HG02943 (cell line): ENCODE data around the gene FBXL20.

Experiments used
- ATAC-seq: cut with Tn5 transposase; IDR thresholded peaks from one replicate; pipeline ENCODE4 v1.9.1; 2021; ENCODE audit warnings: mild to moderate bottlenecking, low read depth, moderate library complexity; ENCODE audit not compliant: unreplicated experiment

Gene FBXL20

DNA sequence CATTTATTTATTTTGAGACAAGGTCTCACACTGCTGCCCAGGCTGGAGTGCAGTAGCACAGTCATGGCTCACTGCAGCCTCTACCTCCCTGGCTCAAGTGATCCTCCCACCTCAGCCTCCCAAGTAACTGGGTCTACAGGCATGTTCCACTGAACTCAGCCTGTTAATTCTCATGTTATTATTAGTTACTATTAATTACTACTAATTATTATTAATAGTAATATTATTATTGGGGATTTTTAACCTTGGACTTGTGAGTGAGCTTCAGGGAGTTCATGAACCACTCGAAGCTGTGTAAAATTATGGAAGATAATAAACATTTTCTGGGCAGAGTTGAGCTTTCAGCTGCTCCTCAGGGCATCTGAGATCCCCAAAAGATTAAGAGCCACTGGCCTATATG is 171.1 kb downstream of the FBXL20 start:
- no peak for ATAC-seq

DNA sequence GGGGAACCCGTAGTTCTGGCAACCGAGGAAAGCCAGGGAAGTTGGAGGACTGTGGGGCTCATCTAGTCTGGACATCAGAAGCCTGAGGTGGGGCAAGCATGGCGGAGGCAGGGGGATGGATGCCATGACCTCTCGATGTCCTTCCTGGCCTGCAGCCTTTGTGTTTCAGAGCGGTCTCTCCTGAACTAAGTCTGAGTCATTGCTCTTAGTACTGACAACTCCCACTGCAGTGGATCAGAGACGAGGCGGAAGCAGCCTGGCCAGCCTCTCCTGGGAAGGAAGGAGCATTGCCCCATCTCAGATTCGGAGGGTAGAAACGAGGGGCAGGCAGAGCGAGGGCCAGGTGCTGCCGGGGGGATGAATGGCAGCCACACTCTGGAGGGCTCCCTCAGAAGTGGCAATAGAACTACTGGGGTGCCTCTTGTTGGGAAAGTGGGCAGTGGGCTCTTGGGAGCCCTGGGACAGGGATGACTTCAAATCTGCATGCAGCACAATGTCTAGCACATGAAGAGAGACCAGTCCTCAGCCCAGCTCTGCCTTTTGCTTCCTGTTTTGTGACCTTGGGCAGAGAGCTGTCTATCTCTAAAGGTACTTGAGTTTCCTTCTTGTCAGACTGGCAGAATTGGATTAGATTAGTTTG is 172.0 kb downstream of the FBXL20 start:
- ATAC-seq, result no peak

DNA sequence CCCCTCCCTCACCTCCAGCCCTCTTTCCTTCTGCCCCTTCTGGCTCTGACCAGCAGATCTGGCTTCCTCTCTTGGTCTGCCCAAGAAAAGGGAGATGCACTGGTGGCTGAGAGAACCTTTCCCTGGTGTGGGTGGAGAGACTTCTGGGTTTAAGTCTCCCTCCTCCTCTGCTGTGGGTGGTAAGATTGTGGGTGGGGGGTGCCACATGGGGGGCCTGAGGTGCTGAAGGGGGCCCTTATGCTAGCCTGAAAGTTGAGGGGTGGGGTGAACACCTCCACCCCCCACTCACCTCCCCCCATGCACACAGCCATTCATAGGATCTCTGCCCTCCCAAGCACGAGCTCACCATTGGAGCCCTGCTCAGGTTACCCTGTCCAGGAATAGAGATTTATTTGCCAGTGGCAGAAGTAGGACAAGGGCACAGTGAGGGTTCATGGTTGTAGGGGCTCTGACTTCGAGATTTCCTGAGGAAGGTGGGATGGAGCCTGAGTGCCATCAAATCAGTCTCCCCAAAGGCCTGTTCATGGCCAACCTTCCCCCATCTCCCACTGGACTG is 174.0 kb downstream of the FBXL20 start:
- ATAC-seq, result no peak

DNA sequence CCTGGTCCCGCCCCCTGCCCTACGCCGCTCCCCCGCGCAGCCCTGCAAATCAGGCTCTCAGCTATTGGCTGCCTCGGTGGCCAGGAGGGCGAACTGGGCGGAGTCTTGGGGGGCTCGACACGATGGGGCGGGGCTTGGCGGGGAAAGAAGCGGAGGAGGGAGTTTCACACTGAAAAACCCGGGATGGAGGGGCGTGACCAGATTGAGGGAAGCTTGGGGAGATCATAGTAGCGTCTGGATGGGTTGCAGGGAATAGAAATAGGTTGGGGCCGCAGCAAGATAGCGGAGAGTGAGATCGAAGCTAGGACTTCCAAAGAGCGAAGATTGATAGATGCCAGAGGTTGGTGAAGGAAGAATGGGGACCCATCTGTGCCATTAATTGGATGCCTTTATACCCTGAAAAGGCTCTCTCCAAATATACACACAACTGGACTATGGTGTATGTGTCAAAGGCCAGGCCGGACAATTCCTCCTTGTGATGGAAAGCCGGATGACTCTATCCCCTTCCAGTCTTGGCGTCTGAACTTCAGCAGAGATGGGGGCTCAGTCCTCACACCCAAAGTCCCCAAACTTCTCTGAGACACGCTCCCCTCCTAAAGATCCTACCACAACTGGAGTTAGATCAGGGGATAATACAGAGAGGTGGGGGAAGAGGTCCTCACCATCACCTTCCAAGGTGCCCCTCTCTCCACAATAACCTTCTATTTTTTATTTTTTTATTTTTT is 175.3 kb downstream of the FBXL20 start:
- ATAC-seq, result no peak

DNA sequence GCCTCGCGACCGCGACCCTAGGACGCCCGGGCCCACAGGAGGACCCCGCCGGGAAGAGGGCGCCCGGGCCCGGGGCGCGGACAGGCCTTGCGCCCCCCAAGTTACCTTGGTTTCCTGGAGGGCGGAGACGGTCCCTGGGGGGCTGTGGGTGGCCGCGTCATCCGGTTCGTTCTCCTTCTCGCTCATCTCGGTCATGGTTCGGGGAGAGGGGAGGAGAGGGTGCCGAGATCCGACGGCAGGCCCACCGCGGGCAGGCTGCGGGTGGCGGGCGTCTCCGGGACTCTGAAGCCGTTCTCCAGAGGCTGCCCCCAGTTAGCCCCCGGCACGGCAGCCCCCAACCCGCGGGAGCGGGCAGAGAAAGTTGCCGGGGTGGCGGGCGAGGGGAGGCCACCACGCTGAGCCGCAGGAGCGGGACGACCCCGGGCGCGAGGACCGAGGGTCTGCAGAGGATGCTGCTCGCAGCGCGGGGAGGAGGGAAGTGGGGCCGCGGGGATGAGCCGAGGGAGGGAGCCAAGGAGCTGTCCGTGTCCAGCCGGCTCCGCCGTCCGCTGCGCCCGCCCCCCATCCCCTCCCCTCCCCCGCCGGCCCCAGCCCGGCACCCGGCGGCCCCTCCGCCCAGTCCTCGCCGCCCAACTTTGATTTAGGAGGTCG is 176.0 kb downstream of the FBXL20 start, which contains the start of gene STAC2:
TSS of gene STAC2 (minus strand) at position 638 of the 651 bp plus-strand sequence. CDS start at position 195, 443 bp downstream.
- no peak for ATAC-seq

DNA sequence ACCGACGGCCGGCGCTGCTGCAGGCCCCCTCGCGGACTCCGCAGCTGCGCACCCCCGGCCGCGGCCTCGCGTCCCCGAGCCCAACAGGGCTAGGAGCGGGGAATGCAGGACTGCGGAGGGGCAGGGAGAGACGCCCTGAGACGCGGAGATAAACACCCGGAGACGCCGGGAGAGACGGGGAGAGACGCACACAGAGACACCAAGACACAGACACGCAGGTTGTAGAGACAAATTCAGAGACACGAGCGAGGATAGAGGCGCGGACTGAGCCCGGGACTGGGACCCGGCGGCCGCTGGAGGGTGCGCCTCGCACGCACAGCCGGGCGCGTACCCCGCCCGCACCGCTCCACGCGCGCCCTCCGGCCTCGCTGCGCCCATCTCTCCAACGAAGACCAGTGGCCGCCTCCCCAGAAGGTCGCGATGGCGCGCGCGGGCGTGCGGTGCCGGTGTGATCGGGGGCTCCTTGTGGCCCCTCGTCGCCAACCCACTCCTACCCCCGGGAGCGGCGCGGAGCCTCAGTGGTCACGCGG is 176.6 kb downstream of the FBXL20 start:
- ATAC-seq, result no peak

DNA sequence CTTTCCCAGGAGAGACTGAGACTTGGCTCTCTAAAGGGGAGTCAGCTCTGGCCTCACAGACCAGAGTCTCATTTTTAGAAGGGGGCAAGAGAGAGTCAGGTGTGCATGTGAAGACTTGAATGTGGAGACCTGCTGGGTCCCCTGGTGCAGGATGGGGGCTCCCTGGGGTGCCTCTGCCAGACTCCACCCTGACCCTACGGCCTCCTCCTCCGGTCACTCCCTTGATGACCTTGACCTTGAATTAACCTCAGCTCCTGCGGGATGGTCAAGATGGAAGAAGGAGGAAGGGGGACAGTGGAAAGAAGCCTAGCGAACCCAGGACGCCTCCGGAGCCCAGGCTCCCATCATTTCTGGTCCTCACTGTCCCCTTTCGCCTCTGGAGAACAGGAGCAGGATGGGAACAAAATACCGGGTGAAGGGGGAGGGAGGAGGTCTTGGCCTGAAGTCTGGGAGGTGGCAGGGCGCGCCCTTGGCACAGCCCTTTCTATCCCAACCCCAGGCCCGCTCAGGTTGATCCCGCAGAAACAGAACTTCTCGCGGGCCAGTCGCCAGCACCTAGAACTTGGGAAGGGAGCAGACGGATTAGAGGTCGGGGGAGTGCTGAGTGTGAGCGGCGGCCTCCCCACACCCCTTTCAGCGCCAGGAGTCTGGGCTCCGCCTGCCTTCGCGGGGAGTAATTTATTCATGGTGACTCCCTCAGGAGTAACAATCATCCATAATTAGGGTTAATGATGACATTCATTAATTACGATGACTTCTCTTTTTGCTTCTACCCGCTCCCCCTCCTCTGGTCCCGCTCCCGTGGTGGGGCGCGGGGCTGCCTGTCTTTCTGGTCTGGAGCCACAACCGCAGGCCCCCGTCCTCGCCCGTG is 177.3 kb downstream of the FBXL20 start:
- ATAC-seq, result no peak

DNA sequence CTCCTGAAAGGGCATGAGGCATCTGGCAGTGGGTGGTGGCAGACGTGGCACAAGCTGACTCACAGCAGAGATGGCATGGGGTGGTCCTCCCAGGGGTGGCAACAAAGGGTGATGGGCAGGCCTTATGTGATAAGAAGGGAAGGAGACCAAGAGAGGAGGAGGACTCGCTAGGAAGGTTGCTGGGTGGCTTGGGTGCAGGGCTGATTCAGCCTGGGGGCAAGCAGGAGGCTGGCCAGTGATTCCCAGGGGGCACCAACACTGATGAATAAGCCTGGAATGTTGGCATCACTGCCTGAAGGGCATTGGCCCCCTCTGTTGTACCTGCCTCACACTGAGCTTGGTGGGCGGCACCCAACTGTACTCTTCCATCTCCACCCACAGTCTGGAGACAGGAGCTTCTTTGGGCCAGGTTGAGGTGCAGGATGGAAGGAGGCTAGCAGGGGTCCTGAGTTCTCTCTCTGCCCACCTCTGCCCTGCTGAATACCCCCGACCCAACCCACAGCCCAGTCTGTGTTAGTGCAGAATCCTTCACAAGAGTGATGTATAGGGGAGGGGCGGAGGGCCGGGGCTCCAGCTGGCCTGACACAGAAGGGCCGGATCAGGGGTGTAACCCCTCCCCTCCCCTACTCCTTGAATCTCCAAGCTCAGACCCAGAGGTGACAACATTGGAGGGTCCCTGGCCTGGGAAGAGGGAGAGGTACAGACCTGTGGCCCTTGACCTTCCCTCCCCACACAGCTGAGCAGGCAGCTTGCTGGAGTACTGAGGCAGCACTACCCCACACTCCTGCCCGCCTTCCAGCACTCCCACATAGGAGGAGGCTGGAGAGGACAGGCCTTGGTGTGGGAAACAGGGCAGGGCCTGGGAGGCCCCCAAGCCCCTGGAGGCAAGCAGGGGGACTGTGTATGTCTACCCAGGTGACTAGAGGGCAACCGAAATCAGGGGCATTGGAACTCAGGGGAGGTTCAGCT is 178.3 kb downstream of the FBXL20 start:
- ATAC-seq, result no peak

DNA sequence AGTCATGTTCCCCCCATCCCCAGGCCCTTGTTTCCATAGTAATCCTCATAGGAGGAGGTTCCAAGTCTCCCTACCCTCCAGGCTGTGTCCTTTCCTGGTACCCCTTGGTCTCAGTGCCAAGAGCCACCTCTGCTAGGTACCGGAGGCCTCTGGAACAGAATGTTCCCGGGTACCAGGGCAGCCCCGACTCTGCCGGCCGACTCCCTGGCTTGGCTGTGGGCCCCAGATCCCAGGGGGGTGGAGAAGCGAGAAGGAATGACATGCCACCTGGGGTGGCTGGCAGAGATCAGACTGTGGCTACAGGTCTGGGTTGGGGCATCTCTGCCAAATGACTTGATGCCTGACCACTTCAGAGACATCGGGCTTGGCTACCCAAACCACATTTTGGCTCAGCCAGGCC is 179.3 kb downstream of the FBXL20 start:
- ATAC-seq, result no peak

DNA sequence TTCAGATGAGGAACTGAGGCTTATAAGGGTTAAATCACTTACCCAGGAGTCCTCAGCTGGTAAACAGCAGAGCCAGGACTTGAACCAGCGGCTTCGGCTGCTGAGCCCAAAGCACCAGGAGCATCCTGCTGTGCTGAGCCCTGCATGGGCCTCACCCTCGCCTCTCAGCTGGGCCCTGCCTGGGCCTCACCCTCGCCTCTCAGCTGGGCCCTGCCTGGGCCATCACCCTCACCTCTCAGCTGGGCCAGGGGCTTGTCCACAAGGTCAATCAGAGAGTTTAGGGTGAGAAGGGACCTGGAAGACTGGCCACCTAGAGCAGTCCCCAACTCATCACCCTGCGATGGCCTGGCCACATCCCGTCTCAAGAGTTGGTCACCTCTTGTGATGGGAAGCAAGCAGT is 179.9 kb downstream of the FBXL20 start:
- ATAC-seq, result no peak

DNA sequence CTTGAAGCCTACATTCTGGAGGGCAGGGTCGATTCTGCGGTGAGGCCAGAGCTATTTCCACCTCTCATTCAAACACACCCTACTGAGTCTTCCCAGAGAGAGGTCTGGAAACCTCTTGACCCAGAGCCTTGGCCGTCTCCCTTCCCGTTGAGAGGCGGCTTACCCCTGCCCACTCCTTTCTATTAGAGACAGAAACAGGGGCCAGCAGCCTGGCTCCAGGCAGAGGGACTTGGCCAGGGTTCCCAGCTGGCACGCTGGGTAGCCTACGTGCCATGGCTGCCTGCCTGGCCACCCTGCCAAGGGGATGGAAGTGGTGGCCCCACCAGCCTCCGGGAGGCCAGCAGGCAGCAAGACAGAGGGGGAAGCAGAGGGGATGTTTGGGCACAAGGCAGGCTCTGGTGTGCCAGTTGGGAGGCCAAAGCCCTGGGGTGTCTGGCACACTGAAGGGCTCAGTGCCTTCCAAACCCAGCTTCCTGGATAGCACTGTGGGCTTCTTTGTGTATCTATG is 181.7 kb downstream of the FBXL20 start:
- ATAC-seq, result no peak

DNA sequence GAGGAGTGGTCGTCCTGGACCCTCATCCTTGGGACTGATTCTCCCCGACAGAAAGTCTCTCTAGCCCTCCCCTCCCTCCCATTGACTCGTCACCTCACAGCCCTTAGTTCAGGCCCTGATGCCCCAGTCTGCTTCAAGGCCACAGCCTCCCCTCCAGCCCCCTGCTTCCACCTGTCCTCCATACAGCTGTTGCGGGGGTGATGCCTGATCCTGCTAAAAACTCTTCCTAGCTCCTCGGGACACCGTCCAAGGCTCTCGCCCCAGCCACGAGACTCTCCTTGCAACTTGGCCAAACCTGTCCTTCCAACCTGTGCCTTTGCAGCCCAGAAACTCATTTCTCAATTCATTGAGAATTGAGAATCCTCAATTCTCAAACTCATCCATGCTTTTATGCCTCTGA is 182.5 kb downstream of the FBXL20 start:
- no peak for ATAC-seq

DNA sequence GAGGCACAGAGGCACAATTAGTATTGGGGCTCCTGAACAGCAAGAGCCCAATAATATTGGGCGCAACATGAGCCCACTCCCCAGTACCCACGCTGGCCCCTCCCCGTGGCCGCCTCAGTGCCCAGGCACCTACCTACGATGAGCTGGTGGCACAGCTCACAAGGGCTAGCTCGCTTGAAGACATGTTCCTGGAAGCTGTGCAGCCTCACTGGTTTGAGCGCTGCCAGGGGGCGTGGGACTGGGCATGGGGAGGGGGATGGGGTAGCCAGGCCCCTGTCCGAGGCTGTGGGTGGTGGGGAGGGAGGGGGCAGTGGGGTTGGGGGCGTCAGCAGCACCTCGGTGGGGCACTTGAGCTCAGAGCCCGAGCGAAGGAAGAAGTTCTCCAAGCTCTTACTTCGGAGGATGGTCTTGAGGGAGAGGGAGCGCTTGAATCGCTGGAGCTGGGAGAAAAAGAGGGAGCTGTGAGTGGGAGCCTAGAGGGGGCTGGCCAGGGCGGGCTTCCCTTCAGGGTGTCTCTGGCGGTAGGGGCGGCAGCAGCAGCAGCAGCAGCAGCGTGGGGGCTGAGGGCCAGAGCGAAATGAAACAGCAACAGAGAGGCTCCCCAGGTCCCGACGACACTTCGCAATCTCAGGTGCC is 183.6 kb downstream of the FBXL20 start:
- ATAC-seq, result no peak

DNA sequence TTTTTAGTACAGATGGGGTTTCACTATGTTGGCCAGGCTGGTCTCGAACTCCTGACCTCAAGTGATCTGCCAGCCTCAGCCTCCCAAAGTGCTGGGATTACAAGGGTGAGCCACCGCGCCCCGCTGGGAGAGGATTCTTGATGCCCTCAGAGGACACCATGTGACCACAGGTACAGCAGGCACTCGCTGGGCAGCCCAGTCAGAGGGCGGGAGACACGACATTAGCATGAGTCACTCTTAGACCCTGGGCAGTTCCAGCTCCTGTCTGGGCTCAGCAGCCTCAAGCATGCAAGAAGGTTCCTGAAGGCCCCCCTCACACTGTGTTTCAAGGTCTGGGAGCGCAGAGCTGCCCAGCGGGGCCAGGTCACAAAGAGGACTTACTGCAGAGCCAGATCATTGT is 187.6 kb downstream of the FBXL20 start:
- no peak for ATAC-seq

DNA sequence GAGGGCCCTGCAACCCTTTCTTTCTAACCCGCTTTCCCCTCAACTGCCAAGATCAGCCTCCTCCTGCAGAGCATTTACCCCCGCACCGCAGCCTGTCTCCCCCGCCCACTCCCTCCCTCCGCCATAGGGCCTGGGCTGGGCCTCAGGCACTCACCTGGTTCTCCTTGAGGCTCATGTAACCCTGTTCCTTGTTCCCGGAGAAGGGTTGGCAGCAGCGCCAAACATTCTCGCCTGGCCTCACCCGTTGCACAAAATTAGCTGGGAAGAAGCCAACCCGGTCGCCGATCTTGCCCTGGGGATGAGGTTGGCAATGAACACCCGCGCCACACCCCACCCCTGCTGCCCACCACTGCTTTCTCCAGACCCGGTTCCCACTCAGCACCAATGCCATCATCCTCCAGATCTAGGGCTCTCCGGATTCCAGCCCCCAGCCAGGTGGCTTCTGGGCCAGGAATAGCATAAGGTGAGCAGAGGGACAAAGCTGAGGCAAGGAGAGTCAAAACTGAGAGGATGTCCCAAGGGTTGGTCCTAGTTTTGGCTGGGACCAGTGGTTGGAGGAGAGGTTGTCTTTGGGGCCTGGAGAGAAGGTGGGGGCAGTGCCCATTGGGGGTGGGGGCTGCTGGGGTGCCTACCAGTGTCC is 188.5 kb downstream of the FBXL20 start:
- ATAC-seq, result no peak

DNA sequence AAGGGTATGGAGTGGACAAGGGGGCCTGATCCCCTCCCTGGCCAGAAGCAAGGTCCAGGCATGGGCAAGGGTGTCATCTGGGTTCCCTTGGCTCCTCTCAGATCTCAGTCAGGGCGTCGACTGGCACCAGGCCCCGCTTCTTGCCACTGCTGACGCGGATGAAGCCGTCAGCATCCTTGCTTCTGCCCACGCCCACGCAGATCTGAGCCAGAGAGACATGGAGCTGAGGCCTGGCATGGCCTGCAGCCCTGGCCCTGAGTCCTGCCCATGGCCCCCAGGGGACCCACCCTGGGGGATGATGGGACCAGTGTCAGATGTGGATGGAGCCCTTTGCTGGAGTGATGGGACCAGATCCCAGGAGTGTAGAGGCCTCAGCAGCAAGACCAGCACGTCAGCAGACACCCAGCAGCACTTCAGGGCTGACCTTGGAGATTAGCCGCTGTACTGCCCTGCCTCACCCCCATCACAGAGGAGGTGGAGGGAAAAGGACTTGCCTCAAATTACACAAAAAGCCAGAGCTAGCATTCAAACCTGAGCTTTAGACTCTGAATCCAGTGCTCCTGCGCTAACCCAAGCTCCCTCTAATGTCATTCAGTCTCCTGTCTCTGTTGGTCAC is 189.1 kb downstream of the FBXL20 start:
- ATAC-seq, result no peak

DNA sequence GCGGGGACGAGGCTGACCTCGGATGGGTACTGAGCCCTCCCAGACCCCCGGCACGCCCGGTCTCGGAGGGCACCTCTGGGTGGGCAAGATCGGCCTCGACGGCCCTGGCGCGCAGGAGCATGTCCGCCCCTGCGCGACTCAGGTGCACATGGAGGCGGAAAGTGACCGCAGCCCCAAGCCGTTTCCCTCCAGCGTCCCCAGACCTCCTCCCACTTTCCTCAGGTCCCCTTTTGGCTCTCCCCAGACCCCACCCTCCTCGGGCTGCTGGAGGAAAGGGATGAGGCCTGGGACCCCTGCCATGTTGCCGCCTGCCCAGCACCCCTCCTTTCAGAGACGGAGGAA is 191.4 kb downstream of the FBXL20 start:
- no peak for ATAC-seq
